Ishikawa (cell line): ENCODE results near the gene CD58.

Experiments used
- EP300 ChIP-seq: IDR thresholded peaks from 2 replicates; pipeline ENCODE4 v1.6.1; 2012; ENCODE audit warnings: borderline replicate concordance
- NFIC ChIP-seq: IDR thresholded peaks from 2 replicates; pipeline ENCODE4 v1.6.1; 2012
- RAD21 ChIP-seq: IDR thresholded peaks from 2 replicates; pipeline ENCODE4 v1.6.1; 2012; ENCODE audit warnings: low read depth
- REST ChIP-seq: IDR thresholded peaks from 2 replicates; pipeline ENCODE4 v1.6.1; 2012; ENCODE audit warnings: low read depth, mild to moderate bottlenecking
- TAF1 ChIP-seq: IDR thresholded peaks from 2 replicates; pipeline ENCODE4 v1.6.1; 2012; ENCODE audit warnings: low read depth, mild to moderate bottlenecking
- TEAD4 ChIP-seq: IDR thresholded peaks from 2 replicates; pipeline ENCODE4 v1.6.1; 2012
- YY1 ChIP-seq: IDR thresholded peaks from 2 replicates; pipeline ENCODE4 v1.6.1; 2012; ENCODE audit warnings: low read depth
- ZBTB7A ChIP-seq: IDR thresholded peaks from 2 replicates; pipeline ENCODE4 v1.6.1; 2012; ENCODE audit warnings: low read depth

- TF ChIP-seq NFIC (no peak), YY1 (no peak), ZBTB7A (no peak), RAD21 (no peak), TAF1 (no peak), EP300 (no peak), TEAD4 (no peak), REST (no peak)
Measured at GRCh38 chr1:116488071-116488470, 82.8 kb downstream of the CD58 start.
